GM12878 (cell line): ENCODE results near the gene IL16. TPM values are rescaled to one million over a fixed set of nuclear protein-coding genes. Genes with fewer than 3 reads are reported as not detected.

Source experiments
- ATAC-seq: fragments of 200-7000 bp; cut with Tn5 transposase; 3 replicates; pipeline ENCODE4 v1.9.1; 2020; ENCODE audit warnings: mild to moderate bottlenecking, moderate library complexity
- BruUV-seq: library from RNA; stranded (reverse); fragments of 400-500 nt; replicated peaks from 2 replicates; lab custom pipeline; 2021; lab: Mats Ljungman, UMichigan
- CTCF ChIA-PET: fragments of 300-600 bp; sonication (Branson Sonifier 250); formaldehyde crosslinking; extraction: SDS; loops from one replicate; lab custom pipeline; 2021; ENCODE audit warnings: inconsistent platforms; lab: Yijun Ruan, JAX
- POLR2A ChIA-PET: fragments of 350-600 bp; formaldehyde crosslinking; extraction: SDS; loops from one replicate; lab custom pipeline; 2021; ENCODE audit warnings: inconsistent platforms; lab: Charles Lee
- RAD21 ChIA-PET: fragments of 300-600 bp; sonication (Branson Sonifier 250); formaldehyde crosslinking; loops from one replicate; lab custom pipeline; 2023; ENCODE audit warnings: antibody characterized with exemption; ENCODE audit not compliant: unreplicated experiment; lab: Charles Lee
- SMC1A ChIA-PET: fragments of 300-600 bp; sonication (Branson Sonifier 250); formaldehyde crosslinking; loops from one replicate; lab custom pipeline; 2023; ENCODE audit not compliant: unreplicated experiment, uncharacterized antibody; lab: Charles Lee
- DNase-seq: peaks from one replicate; pipeline ENCODE4 v3.0.0-alpha.2; 2011; ENCODE audit warnings: low read depth, low spot score
- FAIRE-seq: peaks from 3 replicates; lab custom pipeline; 2011; peaks lifted over from hg19 to GRCh38; lab: Jason Lieb, UNC
- H2AFZ ChIP-seq: 2 replicates; pipeline ENCODE4 v1.6.0; 2011; ENCODE audit warnings: low read depth, low read length, control low read depth; ENCODE audit not compliant: control insufficient read depth
- H3K27ac ChIP-seq: 2 replicates; pipeline ENCODE4 v1.5.1; 2011; ENCODE audit warnings: control low read depth; ENCODE audit not compliant: control insufficient read depth, insufficient read depth
- H3K27me3 ChIP-seq, 2 experiments: replicated peaks in 1 of 2; 2 replicates each; pipeline versions ENCODE4 v1.6.0 to v1.6.1; 2011; ENCODE audit warnings: low read length in 1 of 2; ENCODE audit not compliant: control insufficient read depth in 2 of 2, insufficient read depth in 2 of 2
- H3K36me3 ChIP-seq, 2 experiments: 2 replicates each; pipeline ENCODE4 v1.5.1; 2011; ENCODE audit warnings: low read length in 1 of 2; ENCODE audit not compliant: control insufficient read depth in 2 of 2, insufficient read depth in 2 of 2
- H3K4me1 ChIP-seq: 2 replicates; pipeline ENCODE4 v1.6.1; 2011; ENCODE audit warnings: mild to moderate bottlenecking, low read length, moderate library complexity, mixed read lengths; ENCODE audit not compliant: control insufficient read depth, insufficient read depth
- H3K4me2 ChIP-seq: 2 replicates; pipeline ENCODE4 v1.6.0; 2011; ENCODE audit warnings: control low read depth; ENCODE audit not compliant: control insufficient read depth, insufficient read depth
- H3K4me3 ChIP-seq: fragments of 200-600 bp; sonication (generic); 2 replicates; pipeline ENCODE4 v1.5.1; 2016
- H3K79me2 ChIP-seq: 2 replicates; pipeline ENCODE4 v1.6.0; 2011; ENCODE audit warnings: low read length; ENCODE audit not compliant: control insufficient read depth, insufficient read depth
- H3K9ac ChIP-seq: 2 replicates; pipeline ENCODE4 v1.8.0; 2011; ENCODE audit warnings: low read length, control low read depth, mixed read lengths; ENCODE audit not compliant: control insufficient read depth, insufficient read depth
- H3K9me3 ChIP-seq: replicated peaks from 3 replicates; pipeline ENCODE4 v1.5.1; 2011; ENCODE audit warnings: mild to moderate bottlenecking, low read length; ENCODE audit not compliant: control insufficient read depth, insufficient read depth
- H4K20me1 ChIP-seq: 2 replicates; pipeline ENCODE4 v1.6.0; 2011; ENCODE audit not compliant: control insufficient read depth, insufficient read depth
- BCLAF1 ChIP-seq: fragments of 450-650 bp; IDR thresholded peaks from 2 replicates; pipeline ENCODE4 v1.6.1; 2017; ENCODE audit warnings: antibody characterized with exemption, mild to moderate bottlenecking, moderate library complexity
- CBFB ChIP-seq: IDR thresholded peaks from 2 replicates; pipeline ENCODE4 v1.6.1; 2016; ENCODE audit warnings: antibody characterized with exemption, low read depth
- CTCF ChIP-seq, 3 experiments: IDR thresholded peaks in 2 of 3; conservative IDR thresholded peaks in 1 of 3; 2 replicates each; pipeline ENCODE4 v1.5.1; 2011; ENCODE audit warnings: low read depth in 3 of 3, low read length in 3 of 3, mild to moderate bottlenecking in 3 of 3, control low read depth in 2 of 3, moderate library complexity in 2 of 3, inconsistent platforms in 1 of 3, mixed read lengths in 1 of 3; ENCODE audit not compliant: control insufficient read depth in 2 of 3, insufficient read depth in 1 of 3; ENCODE audit errors: extremely low read depth in 1 of 3
- GABPA ChIP-seq: IDR thresholded peaks from 2 replicates; pipeline ENCODE4 v1.6.1; 2014; ENCODE audit warnings: antibody characterized with exemption, low read depth, mild to moderate bottlenecking, inconsistent platforms
- JUNB ChIP-seq: IDR thresholded peaks from 2 replicates; pipeline ENCODE4 v1.6.1; 2016; ENCODE audit warnings: antibody characterized with exemption, mild to moderate bottlenecking
- LARP7 ChIP-seq: fragments of 450-650 bp; IDR thresholded peaks from 2 replicates; pipeline ENCODE4 v1.6.1; 2017; ENCODE audit warnings: mild to moderate bottlenecking
- MEF2B ChIP-seq: fragments of 450-650 bp; IDR thresholded peaks from 2 replicates; pipeline ENCODE4 v1.6.1; 2018; ENCODE audit warnings: mild to moderate bottlenecking, moderate library complexity; ENCODE audit not compliant: partially characterized antibody, poor library complexity, severe bottlenecking
- NR2C1 ChIP-seq: fragments of 450-650 bp; IDR thresholded peaks from 2 replicates; pipeline ENCODE4 v1.6.1; 2017; ENCODE audit warnings: antibody characterized with exemption, mild to moderate bottlenecking, moderate library complexity
- POU2F2 ChIP-seq: IDR thresholded peaks from 3 replicates; pipeline ENCODE4 v1.6.1; 2011; ENCODE audit warnings: low read depth, mild to moderate bottlenecking, low read length, borderline replicate concordance
- SREBF2 ChIP-seq: IDR thresholded peaks from 2 replicates; pipeline ENCODE4 v1.6.1; 2012; ENCODE audit warnings: mild to moderate bottlenecking, low read length
- STAT3 ChIP-seq: IDR thresholded peaks from 2 replicates; pipeline ENCODE4 v1.6.1; 2011; ENCODE audit warnings: low read depth, low read length, improper control_type of control experiment
- YY1 ChIP-seq: IDR thresholded peaks from 2 replicates; pipeline ENCODE4 v1.6.1; 2011; ENCODE audit warnings: low read depth, mild to moderate bottlenecking, low read length
- ZBTB33 ChIP-seq: fragments of 450-650 bp; IDR thresholded peaks from 2 replicates; pipeline ENCODE4 v1.6.1; 2017; ENCODE audit warnings: mild to moderate bottlenecking
- WGBS: methylation state at CpG from one replicate; pipeline ENCODE4 v1.1.6; 2016; ENCODE audit warnings: low lambda C conversion rate; ENCODE audit not compliant: insufficient replicate concordance, insufficient coverage; ENCODE audit errors: missing lambda C conversion rate; 5-methylcytosine and 5-hydroxymethylcytosine counted together
- in situ Hi-C: fragments of 300-500 bp; cut with MboI; formaldehyde crosslinking; loops from 9 replicates; pipeline ENCODE4 v1.14.3; 2018; ENCODE audit warnings: mixed read lengths
- intact Hi-C: fragments of 100-400 bp; cut with micrococcal nuclease; formaldehyde crosslinking; loops from one replicate; pipeline ENCODE4 v1.14.2; 2022; ENCODE audit not compliant: unreplicated experiment
- polyA plus RNA-seq, 11 experiments: library from polyadenylated mRNA; depleted of rRNA in 4 of 11; unstranded in 6 of 11; stranded (reverse) in 5 of 11; fragments of >200 nt; fragmentation: Nextera tagmentation in 4 of 11; fragmentation: Illumina TruSeq in 1 of 11; extraction: Ambion mirVana in 4 of 11; extraction: Trizol in 1 of 11; gene quantifications; 1 replicate in 1 of 11; 2 replicates in 10 of 11; pipeline versions ENCODE4 v1.2.1 to v1.2.3, GENCODE V29; 2011 to 2016; ENCODE audit warnings: inconsistent platforms in 2 of 11, missing spikeins in 2 of 11, low read depth in 1 of 11
- total RNA-seq, 4 experiments: library from RNA; depleted of rRNA in 3 of 4; stranded (reverse); fragments of >200 nt in 3 of 4; fragmentation: Illumina TruSeq in 1 of 4; extraction: Trizol in 1 of 4; gene quantifications; 2 replicates each; pipeline versions ENCODE4 v1.2.1 to v1.2.3, GENCODE V29; 2013 to 2021

IL16 gene
- total and polyA plus RNA-seq, 10 of the 15 experiments (the other 5 are each of a cell fraction or from before 2014, with no cell fraction given): 21.7 to 206 (median 44.5) TPM

- TF ChIP-seq BCLAF1: no peak
- TF ChIP-seq ZBTB33: no peak
- TF ChIP-seq GABPA: no peak
- no peak for TF ChIP-seq NR2C1
- no peak for TF ChIP-seq MEF2B
- no peak for TF ChIP-seq STAT3
- TF ChIP-seq POU2F2: no peak
- TF ChIP-seq LARP7: no peak
- no peak for TF ChIP-seq SREBF2
- no peak for TF ChIP-seq CTCF (IDR thresholded peaks at IDR 0.05 in 2 of 3, conservative IDR thresholded peaks at IDR 0.05 in 1 of 3; ENCODE audit: control insufficient read depth in 2 of 3, extremely low read depth in 1 of 3, insufficient read depth in 1 of 3, low read depth in 3 of 3, low read length in 3 of 3)
- TF ChIP-seq CBFB: no peak
- no peak for TF ChIP-seq JUNB
- TF ChIP-seq YY1: no peak
- no peak overlapping the region for H2AFZ ChIP-seq
- intact Hi-C loops (no loop called here), in situ Hi-C loops (no loop called here)
- H3K27me3 ChIP-seq: no peaks in the 10 kb centered on the region
- ATAC-seq (no peak), FAIRE-seq (no peak), DNase-seq (no peak)
- ChIA-PET SMC1A (interaction anchor here (1.2 to 1.5 kb wide), 2 partner anchors 68 to 77 kb away, joined by 4 to 5 read pairs; no protein-coding TSS in a partner anchor), RAD21 (no interaction called here), POLR2A (interaction anchor here (0.5 kb wide), 1 partner anchor 223 kb away, joined by 3 read pairs; no protein-coding TSS in a partner anchor), CTCF (interaction anchor here (1.2 kb wide), 1 partner anchor 77 kb away, joined by 5 read pairs; no protein-coding TSS in a partner anchor)
- no peaks in the 10 kb centered on the region for H3K79me2 ChIP-seq
- H3K4me2 ChIP-seq: no peak overlapping the region
- no peak overlapping the region for H3K9ac ChIP-seq
- no peaks in the 10 kb centered on the region for H4K20me1 ChIP-seq
- H3K4me3 ChIP-seq: no peak overlapping the region
- 31% methylated on average over 3 of the region's 4 CpGs for WGBS
- H3K36me3 ChIP-seq: no peaks in the 10 kb centered on the region
- H3K27ac ChIP-seq: no peak overlapping the region
- no peaks in the 10 kb centered on the region for H3K9me3 ChIP-seq
- BruUV-seq: no TSS peak
- H3K4me1 ChIP-seq: no peaks in the 10 kb centered on the region
These were observed 146.7 kb downstream of the IL16 start for GRCh38 chr15:81343371-81343770.
